ENCODE data around the gene PPP3R1. TPM values are rescaled to one million over a fixed set of nuclear protein-coding genes. Genes with fewer than 3 reads are reported as not detected.

Gene PPP3R1
- total and polyA plus RNA-seq, 10 of the 15 experiments (the other 5 are each of a cell fraction or from before 2014, with no cell fraction given) = 1.5 to 61.0 (median 15.8) TPM

DNA sequence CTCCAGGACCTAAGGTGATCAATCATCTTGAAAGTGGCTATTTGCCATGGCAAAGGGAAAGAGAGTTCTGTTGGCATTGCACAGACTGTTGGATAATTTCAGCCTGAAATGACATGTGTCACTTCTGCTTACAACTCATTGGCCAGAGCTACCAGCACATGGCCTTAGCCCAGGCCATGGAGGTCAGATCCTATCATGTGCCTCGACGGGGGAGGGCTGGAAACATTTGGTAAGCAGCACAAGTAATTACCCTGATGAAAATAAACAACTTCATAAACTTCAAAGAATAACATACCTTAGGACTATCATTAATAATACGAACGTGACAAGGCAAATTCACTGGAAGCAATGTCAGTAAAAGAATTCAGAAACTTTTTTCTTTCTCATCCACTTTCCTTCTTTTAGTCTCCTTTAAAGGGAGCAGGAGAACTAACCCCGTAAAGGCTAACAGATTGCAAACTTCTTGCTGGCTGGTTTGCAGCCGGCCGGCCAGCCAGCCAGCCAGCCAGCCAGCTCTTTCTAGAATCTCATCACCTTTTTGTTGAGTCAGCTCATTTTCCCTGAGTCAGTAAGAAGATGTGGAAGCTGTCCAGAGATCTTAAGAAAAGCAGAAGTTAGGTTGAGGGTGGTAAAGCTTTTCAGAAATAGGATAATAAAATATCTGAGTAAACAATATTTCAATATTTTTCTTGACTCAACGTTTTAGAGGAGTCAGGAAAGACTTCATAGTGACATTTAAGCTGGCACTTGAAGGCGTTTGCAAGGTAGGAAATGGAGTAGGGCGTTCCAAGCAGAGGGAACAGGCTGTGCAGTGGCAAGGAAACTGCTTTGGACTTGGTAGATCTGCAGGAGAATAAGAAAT, 35.5 kb upstream of the PPP3R1 start (continued):
- no peak for TF ChIP-seq CBFB (IDR thresholded peaks at IDR 0.05; ENCODE audit: low read depth)
- TF ChIP-seq, protein P1, sequence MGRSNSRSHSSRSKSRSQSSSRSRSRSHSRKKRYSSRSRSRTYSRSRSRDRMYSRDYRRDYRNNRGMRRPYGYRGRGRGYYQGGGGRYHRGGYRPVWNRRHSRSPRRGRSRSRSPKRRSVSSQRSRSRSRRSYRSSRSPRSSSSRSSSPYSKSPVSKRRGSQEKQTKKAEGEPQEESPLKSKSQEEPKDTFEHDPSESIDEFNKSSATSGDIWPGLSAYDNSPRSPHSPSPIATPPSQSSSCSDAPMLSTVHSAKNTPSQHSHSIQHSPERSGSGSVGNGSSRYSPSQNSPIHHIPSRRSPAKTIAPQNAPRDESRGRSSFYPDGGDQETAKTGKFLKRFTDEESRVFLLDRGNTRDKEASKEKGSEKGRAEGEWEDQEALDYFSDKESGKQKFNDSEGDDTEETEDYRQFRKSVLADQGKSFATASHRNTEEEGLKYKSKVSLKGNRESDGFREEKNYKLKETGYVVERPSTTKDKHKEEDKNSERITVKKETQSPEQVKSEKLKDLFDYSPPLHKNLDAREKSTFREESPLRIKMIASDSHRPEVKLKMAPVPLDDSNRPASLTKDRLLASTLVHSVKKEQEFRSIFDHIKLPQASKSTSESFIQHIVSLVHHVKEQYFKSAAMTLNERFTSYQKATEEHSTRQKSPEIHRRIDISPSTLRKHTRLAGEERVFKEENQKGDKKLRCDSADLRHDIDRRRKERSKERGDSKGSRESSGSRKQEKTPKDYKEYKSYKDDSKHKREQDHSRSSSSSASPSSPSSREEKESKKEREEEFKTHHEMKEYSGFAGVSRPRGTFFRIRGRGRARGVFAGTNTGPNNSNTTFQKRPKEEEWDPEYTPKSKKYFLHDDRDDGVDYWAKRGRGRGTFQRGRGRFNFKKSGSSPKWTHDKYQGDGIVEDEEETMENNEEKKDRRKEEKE (IDR thresholded peaks at IDR 0.05) = no peak
- no peak for TF ChIP-seq MEF2B (IDR thresholded peaks at IDR 0.05; ENCODE audit: partially characterized antibody, poor library complexity, severe bottlenecking)
- no peak for TF ChIP-seq ZBED1 (IDR thresholded peaks at IDR 0.05; ENCODE audit: borderline replicate concordance)
- TF ChIP-seq BMI1 (IDR thresholded peaks at IDR 0.05; ENCODE audit: borderline replicate concordance) = no peak
- TF ChIP-seq, protein P2, sequence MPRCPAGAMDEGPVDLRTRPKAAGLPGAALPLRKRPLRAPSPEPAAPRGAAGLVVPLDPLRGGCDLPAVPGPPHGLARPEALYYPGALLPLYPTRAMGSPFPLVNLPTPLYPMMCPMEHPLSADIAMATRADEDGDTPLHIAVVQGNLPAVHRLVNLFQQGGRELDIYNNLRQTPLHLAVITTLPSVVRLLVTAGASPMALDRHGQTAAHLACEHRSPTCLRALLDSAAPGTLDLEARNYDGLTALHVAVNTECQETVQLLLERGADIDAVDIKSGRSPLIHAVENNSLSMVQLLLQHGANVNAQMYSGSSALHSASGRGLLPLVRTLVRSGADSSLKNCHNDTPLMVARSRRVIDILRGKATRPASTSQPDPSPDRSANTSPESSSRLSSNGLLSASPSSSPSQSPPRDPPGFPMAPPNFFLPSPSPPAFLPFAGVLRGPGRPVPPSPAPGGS (IDR thresholded peaks at IDR 0.05; ENCODE audit: borderline replicate concordance, insufficient read depth, low read depth, low read length, poor library complexity, severe bottlenecking) = no peak

Data from GM12878 (cell line).